ENCODE data around the gene ELOA. TPM values are rescaled to one million over a fixed set of nuclear protein-coding genes. Genes with fewer than 3 reads are reported as not detected.
"Not testable (repeated sequence)": the region's sequence is repeated elsewhere in the genome, so short reads cannot be mapped to it uniquely, and the experiment has no call there.

The ELOA gene
- polyA plus RNA-seq, 1 donor, result 33.6 TPM

DNA sequence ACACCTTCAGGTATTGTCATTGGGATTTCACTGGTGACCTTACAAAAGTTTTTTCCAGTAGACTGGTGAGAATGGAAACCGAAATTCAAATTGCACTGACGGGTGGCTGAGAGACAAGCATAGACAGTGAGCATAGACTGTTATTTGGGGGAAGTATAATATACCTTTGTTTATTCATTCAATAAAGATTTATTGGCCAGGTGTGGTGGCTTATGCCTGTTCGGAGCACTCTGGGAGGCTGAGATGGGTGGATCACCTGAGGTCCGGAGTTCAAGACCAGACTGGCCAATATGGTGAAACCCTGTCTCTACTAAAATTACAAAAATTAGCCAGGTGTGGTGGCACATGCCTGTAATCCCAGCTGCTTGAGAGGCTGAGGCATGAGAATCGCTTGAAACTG is 10.0 kb upstream of the ELOA start:
- DNase-seq, result not testable (repeated sequence)

DNA sequence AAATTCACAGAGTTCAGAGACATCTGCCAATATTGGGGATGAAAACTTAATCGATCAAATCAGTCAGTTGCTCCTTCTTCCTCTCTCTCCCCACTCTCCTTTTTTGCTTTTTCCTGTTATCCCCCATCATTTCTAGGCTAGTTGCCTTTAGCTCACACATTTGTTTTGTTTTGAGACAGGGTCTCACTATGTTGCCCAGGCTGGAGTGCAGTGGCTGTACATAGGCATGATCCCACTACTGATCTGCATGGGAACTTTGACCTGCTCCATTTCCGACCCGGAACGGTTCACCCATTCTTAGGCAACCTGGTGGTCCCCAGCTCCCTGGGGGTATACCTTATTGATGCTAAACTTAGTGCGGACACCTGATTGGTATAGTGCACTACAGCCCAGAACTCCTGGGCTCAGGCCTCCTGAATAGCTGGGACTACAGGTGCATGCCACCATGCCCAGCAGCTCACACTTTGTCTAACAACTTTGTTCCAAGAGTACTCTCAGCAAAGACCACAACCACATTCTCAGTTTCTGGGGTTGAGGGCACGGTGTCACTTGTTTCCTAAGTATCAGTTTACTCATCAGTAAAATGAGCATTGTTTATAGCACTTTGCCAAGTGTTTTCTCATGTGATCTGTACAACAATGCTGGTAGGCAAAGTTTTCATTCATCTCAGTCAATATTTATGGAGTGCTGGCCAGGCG is 6.7 kb upstream of the ELOA start:
- DNase-seq, result no peak

DNA sequence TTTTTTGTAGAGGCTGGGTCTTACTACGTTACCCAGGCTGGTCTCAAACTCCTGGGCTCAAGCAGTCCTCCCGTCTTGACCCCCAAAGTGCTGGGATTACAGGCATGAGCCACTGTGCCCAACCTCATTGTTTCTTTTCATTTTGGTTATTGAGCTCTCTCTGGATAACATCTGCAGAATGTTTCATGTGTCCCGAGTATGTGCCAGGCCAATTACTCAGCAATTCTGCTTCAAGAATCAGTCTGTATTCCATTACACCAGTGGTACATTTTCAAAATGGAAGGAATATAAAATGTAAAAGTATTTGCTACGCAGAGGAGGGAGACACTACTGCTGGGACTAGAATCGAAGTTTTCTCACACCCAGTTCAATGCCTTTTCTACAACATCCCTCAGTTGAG is 1.7 kb upstream of the ELOA start:
- no peak for DNase-seq

DNA sequence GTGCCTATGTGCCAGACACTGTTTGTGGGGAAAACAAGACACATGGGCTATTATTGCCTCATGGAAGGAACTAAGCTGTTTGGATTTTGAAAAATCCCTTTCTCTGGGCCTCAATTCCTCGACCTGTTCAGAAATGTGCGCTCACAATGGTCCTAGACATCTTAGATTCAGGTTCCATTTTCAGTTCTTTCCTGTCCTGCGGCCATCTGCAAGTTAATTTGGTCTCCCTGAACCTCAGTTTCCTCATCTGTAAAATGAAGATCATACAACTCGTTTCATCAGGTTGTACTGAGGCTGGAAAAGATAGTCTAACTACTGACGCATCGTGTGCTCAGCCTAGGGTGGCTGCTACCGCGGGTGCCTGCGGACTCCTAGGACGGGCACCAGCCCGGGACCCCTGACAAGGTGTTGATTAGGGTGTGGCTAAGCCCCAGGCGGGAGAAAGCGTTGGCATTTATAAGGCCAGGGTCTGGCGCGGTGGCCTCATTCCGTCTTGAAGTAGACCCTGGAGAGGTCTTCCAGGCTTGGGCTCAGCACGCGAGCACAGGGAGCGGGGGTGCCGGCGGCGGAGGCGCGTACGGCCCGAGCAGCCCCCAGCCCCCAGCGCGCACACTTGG is 493 bp upstream of the ELOA start:
- no peak for DNase-seq

DNA sequence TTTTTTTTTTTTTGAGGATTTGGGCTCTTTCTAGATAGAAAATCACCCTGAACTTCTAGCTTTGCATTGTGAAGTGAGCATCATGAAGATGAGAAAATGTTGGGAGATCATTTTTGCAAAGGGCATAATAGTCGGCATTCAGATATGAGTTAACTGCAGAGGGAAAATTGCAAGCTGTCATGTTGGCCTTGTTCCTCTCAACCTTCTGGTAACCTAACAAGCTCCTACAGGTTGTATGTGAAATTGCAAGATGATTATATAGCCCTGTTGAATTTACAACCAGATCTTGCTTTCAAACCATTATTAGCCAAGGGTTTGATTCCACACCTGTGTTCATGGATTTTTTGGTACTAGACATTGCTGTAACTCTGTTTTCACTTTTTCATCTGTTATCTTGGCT is 2.2 kb downstream of the ELOA start:
- no peak for DNase-seq

DNA sequence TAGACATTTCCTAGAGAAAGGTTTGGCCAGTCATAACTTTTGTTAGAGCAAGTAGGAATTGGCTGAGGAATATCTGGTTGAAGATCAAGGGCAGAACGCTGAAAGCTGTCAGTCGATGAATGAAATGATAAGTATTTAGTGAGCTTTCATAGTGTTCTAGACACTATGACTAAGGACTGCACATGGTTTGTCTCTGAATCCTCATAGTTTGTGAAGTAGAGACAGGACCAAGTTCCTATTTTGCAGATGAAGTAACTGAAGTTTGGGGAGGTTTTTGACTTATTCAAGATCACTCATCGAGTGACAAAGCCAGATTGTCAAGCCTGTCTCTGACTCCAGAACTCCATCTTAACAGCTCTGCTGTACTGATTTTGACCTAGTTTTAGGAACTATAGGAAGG is 4.7 kb downstream of the ELOA start:
- DNase-seq, result no peak

DNA sequence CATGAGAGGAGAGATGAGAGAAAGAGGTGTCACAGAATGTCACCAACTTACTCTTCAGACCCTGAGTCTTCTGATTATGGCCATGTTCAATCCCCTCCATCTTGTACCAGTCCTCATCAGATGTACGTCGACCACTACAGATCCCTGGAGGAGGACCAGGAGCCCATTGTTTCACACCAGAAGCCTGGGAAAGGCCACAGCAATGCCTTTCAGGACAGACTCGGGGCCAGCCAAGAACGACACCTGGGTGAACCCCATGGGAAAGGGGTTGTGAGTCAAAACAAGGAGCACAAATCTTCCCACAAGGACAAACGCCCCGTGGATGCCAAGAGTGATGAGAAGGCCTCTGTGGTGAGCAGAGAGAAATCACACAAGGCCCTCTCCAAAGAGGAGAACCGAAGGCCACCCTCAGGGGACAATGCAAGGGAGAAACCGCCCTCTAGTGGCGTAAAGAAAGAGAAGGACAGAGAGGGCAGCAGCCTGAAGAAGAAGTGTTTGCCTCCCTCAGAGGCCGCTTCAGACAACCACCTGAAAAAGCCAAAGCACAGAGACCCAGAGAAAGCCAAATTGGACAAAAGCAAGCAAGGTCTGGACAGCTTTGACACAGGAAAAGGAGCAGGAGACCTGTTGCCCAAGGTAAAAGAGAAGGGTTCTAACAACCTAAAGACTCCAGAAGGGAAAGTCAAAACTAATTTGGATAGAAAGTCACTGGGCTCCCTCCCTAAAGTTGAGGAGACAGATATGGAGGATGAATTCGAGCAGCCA is 8.0 kb downstream of the ELOA start:
- DNase-seq, result no peak

DNA sequence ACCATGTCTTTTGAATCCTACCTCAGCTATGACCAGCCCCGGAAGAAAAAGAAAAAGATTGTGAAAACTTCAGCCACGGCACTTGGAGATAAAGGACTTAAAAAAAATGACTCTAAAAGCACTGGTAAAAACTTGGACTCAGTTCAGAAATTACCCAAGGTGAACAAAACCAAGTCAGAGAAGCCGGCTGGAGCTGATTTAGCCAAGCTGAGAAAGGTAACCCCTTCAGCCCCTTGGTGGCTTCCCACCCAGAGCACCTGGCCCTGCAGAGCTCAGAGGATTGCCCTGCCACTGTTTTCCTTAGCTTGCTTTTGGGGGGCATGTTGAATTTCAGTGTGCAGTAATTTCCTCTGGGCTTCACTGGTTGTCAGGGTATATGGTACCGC is 8.5 kb downstream of the ELOA start:
- DNase-seq, result no peak

DNA sequence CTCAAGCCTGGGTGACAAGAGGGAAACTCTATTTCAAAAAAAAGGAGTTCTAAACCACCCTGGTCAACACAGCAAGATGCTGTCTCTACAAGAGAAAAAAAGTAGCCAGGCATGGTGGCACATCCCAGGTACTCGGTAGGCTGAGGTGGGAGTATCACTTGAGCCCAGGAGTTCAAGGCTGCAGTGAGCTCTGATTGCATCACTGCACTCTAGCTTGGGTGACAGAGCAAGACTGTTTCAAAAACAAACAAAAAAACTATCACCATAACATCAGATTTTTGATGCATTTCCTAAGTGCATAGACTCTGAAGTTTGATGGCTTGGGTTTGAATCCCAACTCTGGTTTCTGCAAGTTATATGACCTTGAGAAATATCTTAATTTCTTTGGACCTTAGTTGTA is 9.6 kb downstream of the ELOA start:
- DNase-seq, result no peak

DNA sequence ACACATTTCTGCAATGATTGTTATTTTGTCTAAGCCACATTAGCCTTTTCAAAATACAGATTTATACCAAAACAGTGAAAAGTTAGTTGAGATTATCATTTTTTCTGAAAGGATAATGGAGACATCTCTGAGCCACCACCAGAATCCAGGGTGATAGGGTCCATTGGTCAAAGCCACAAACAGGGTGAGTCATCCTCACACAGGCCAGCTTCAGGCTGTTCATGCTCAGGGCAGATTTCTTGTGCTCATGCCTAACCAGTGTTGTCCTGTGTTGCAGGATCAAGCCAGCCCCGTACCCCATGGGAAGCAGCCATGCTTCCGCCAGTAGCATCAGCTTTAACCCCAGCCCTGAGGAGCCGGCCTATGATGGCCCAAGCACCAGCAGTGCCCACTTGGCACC is 13.4 kb downstream of the ELOA start:
- DNase-seq, result no peak

DNA sequence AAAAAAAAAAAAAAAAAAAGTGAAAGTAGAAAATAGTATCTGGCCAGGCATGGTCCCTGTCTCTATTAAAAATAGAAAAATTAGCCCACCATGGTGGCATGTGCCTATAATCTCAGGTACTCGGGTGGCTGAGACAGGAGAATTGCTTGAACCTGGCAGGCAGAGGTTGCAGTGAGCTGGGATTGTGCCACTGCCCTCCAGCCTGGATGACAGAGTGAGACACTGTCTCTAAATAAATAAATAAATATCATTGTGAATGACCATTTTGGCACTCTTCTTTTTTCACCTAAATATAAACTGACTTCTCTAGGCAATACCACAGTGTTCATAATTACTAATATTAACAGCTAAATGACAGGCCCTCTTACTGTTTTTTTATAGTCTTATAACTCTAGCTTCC is 14.5 kb downstream of the ELOA start:
- DNase-seq, result no peak

DNA sequence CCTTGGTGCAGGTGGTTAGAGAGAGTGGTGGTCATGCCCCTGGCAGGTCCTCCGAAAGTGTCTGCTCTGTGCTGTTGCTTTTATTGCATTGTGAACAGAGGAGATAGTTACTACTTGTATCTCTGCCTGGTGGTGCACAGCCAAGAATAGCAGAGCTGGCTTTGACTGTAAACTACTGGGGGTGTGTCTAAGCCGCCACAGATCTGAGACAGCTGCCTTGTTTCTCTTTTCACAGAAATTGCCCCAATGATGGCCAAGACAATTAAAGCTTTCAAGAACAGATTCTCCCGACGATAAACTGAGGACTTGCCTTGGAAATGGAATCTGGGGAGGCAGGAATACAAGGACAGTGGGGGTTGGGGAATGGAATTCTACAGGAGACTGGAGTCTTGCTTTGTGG is 16.0 kb downstream of the ELOA start:
- DNase-seq, result no peak

DNA sequence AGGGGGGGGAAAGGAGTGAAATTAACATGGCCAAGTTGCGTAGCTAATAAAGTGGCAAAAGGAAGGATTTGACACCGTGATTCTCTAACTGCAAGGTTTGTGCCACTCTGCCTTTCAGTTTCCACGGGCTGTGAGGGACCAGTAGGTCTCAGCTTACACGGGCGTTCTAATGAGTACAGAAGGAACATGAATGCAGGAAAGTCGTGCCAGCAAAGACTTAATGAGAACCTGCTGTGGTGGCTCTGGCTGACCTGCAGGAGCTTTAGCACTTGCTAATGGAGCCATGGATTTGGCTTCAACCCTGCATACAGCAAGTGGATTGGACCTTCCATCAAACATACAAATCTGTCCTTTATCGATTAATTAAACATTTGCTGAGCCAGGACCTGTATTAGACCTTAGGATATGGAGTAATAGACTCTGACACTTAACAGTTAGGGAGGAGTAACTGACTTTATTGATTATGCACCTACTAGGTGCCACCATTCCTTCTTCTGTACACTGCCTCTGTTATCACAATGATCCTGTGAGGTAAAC is 19.8 kb downstream of the ELOA start:
- no peak for DNase-seq

DNA sequence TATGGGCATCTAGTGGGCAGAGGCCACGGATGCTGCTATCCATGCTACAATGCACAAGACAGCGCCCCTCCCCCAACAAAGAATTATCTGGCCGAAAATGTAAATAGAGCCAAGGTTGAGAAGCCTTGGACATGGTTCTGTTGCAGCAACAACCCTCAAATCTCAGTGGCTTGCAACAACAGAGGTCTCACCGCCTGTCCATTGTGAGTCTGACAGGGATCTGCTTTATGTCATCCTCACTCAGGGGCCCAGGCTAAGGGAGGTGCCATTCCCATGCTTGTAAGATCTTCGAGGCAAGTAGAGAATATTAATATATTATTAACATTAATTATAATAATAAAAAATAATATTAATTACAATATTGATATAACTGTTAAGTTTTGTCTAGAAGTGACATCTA is 25.5 kb downstream of the ELOA start:
- no peak for DNase-seq

DNA sequence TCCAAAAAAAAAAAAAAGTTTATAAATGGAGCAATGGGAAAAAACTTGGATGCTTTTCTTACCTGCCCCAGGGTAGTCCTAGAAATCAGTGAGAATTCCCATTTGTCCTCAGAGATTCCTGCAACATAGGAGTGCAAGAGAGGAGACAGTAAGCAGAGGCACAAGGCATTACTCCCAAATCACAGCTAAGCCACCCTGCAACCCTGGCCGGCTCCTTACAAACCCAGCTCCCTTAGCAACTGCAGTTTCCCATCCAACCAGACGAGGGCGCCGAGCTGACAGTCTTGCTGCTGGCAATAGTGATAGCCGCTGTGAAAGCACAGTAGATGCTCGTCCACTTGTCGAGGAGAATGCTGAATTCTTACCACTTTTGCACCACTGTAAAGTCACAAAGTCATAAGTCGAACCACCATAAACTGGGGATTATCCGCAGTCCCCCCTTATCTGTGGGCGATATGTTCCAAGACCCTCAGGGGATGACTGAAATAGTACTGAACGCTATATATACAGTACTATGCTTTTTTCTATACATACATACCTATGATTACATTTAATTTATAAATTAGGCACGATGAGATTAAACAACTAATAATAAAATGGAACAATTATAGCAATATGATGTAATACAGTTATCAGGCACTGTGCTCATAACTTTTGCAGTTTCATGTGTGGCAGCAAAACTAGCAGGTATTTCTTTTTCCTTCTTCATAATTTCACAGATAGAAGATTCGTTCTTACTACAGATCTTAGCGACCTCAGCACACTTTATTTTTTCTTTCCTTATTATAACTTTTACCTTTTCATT is 29.0 kb downstream of the ELOA start:
- peak; percentile 78 for DNase-seq

DNA sequence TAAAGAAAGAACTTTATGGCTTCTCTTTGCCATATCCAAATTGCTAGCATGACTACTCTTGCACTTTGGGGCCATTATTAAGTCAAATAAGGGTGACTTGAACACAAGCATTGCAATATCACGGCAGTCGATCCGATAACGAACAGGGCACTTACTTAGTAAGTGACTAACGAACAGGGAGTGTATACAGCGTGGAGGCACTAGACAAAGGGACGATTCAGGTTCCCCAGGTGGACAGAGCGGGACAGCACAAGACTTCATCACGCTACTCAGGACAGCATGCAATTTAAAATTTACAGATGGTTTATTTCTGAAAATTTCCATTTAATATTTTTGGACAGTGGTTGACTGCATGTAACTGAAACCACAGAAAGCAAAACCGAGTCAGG is 29.6 kb downstream of the ELOA start:
- no peak for DNase-seq

DNA sequence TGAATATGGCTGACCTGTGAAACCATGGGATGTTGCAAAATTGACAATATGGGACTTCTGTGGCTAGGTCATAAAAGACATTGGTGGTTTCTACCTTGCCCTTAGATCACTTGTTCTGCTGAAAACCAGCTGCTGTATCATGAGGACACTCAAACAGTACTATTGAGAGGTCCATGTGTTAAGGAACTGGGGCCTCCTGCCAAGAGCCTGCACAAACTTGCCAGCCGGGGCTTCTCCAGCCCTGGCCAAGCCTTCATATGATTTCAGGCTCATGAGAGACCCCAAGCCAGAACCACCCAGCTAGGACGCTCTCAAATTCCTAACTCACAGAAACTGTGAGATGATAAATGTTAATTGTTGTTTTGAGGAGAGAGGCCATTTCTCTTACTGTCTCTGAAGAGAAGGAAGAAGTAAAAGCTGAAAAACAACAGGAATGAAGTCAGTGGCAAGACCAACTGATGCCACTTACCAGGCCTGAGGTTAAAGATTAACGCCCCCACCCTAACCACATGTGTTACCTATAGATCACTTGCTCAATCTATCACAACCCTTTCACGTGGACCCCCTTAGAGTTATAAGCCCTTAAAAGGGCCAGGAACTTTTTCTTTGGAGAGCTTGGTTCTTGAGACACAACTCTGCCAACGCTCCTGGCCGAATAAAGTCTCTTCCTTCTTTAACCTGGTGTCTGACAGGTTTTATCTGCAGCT is 31.1 kb downstream of the ELOA start:
- no peak for DNase-seq

DNA sequence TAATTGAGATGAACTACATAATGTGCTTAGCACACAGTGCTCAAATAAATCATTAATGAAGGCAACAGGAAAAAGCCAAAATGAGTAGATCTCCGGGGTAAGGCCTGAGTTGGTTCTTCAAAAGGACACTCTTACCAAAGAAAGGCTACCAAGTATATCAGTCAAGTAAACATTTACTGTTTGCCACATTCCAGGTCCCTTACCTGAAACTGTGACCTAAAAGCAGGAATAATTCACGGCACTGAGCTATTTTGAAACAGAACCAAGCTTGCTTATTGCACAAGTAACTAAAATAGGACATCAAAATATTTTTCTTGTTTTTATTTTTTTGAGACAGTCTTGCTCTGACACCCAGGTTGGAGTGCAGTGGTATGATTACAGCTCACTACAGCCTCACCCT is 32.9 kb downstream of the ELOA start:
- no peak for DNase-seq

DNA sequence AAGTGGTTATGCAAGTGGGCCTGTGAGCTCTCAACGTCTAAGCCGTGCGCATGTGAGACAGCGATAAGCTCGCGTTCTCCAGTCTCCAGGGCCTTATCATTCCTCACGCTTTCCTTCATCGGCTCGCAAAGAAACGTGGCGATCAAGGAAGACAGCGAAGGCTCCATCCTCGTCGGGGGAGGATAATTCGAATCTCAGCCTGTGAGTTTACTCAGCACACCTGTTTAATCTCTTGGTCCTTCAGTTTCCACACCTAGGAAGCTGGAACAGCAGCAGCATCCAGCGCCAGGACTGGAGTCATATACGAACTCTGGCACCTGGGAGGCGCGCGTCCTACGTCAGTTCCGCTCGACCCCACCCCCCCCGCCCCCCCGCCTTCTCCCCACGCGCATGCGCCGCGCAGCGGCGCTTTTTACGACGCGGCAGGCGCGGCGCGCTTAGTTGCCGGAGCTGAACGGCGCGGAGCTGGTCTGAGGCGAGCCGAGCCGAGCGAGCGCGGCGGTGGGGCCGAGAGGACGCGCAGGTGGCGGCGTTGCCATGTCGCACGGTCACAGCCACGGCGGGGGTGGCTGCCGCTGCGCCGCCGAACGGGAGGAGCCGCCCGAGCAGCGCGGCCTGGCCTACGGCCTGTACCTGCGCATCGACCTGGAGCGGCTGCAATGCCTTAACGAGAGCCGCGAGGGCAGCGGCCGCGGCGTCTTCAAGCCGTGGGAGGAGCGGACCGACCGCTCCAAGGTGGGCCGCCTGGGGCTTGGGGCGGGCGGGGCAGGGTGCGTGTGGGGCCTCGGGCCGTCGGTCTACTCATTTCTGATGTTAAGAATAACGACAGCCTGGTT is 34.9 kb downstream of the ELOA start, which contains the start of gene PITHD1:
Gene PITHD1 (plus strand): TSS at position 440 of the 836 bp plus-strand sequence. CDS start 98 bp downstream, at position 538.
- peak; percentile 88 for DNase-seq

DNA sequence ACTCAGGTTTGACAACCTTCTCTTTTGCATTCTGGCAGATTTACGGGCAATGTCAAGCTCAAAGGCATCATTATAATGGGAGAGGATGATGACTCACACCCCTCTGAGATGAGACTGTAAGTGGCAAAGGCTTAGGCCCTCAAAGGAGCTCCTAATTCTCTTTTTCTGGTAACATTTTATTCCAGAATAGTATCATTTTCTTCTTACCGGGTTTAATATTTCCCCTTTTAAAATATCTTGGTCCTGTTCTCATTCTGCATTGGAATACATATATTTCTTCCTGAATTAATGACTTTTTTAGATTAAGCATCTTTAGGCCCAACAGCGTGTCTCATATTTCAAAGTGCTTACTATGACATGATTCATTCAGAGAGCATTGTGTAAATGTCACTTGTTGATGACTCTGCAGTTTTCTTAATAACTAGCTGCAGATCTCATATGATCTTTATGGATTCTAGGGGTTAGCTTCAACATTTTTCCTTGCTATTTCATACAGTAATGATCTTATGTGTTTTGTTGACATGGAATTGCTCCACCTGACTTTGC is 36.6 kb downstream of the ELOA start:
- DNase-seq, result no peak

DNA sequence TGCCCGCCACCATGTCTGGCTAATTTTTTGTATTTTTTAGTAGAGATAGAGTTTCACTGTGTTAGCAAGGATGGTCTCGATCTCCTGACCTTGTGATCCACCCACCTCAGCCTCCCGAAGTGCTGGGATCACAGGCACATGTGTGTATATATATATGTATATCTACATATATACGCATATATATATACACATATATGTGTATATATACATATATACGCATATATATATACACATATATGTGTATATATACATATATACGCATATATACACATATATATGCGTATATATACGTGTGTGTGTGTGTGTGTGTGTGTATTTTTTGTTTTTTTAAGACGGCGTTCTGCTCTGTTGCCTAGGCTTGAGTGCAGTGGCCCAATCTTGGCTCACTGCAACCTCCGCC is 39.9 kb downstream of the ELOA start:
- not testable (repeated sequence) for DNase-seq
